Hippocampal formation (tissue), 2 donors: Measurements from ENCODE around the gene ANGPTL1.

ENCODE experiments used
- DNase-seq, 2 donors: peaks; one replicate each; lab custom pipeline; 2025; lab: John Stamatoyannopoulos, UW

Gene ANGPTL1, protein sequence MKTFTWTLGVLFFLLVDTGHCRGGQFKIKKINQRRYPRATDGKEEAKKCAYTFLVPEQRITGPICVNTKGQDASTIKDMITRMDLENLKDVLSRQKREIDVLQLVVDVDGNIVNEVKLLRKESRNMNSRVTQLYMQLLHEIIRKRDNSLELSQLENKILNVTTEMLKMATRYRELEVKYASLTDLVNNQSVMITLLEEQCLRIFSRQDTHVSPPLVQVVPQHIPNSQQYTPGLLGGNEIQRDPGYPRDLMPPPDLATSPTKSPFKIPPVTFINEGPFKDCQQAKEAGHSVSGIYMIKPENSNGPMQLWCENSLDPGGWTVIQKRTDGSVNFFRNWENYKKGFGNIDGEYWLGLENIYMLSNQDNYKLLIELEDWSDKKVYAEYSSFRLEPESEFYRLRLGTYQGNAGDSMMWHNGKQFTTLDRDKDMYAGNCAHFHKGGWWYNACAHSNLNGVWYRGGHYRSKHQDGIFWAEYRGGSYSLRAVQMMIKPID

GRCh38 chr1:178870944-178871343, at the start of gene ANGPTL1:
Gene ANGPTL1, minus strand, starts transcription at chr1:178871077. Its CDS starts 5,301 bp downstream, at chr1:178865776.
- no peak for DNase-seq

DNA sequence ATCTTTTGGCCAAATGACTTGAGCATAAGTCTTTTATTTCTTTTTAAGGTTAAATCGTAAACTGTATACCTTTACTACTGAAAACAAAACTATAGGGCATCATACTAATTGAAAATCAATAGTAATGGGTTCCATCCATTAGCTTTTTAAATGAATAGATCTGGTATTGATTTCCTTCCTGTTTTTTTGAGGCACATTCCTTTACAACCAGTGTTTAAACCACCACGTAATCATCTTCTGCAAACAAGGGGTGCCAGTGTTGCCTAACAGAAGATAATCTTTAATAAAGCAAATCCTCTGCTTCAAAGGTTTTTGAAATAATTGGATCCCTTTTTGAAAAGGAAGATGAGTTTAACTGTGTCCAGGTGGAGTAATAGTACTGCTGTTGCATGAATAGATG, 48.7 kb upstream of the ANGPTL1 start:
- no peak for DNase-seq

- DNase-seq, result no peak
Observed at GRCh38 chr1:178918955-178919354, 48.1 kb upstream of the ANGPTL1 start.

- DNase-seq, result no peak
Observed at GRCh38 chr1:178918308-178918707, 47.4 kb upstream of the ANGPTL1 start.

DNA sequence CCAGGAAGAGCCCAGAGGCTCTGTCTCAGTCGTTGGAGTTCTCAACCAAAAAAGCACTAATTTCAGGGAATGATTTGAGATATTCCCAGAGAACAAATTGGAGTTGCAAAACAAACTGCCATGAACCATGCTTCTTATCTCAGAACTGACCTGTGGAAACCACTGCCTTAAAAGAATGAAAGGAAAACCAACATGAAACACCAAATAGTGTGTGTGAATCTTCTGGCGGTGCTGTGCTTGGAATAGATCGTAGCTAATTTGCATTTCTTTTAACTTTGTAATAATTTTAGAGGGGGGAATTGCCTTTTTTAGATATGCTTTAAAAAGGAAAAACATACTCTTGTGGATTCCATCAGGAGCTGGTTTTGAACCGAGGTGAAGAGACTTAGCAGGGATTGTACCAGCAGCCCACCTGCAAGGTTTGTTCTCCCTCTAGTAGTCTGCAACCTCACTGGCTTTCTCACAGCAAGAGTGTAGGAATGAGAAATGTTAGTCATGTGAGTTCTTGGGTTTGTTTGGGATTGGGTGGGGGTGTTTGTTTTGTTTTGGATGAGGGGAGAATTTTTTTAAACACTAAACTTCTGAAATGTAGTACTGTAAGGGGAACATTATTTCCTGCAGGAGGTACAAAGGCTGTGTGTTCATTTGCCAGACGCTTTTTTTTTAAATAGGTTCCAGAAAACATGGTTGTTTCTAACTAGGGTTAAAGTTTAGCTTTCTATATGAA, 45.7 kb upstream of the ANGPTL1 start:
- no peak for DNase-seq

- DNase-seq, result no peak
Observed at GRCh38 chr1:178912597-178912996, 41.7 kb upstream of the ANGPTL1 start.

GRCh38 chr1:178910023-178910422, 39.1 kb upstream of the ANGPTL1 start:
- DNase-seq, result no peak

DNA sequence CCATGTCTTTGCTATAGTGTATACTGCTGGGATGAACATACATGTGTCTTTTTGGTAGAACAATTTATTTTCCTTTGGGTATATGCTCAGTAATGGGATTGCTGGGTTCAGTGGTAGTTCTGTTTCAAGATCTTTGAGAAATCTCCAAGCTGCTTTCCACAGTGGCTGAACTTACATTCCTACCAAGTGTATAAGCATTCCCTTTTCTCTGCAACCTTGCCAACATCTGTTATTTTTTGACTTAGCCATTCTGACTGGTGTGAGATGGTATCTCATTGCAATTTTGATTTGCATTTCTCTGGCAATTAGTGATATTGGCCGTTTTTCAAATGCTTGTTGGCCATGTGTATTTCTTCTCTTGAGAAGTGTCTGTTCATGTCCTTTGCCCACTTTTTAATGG, 37.5 kb upstream of the ANGPTL1 start:
- DNase-seq, result no peak

GRCh38 chr1:178901482-178902125, 30.7 kb upstream of the ANGPTL1 start:
- no peak for DNase-seq

GRCh38 chr1:178899402-178899801, 28.5 kb upstream of the ANGPTL1 start:
- no peak for DNase-seq

GRCh38 chr1:178898401-178898800, 27.5 kb upstream of the ANGPTL1 start:
- no peak for DNase-seq

DNA sequence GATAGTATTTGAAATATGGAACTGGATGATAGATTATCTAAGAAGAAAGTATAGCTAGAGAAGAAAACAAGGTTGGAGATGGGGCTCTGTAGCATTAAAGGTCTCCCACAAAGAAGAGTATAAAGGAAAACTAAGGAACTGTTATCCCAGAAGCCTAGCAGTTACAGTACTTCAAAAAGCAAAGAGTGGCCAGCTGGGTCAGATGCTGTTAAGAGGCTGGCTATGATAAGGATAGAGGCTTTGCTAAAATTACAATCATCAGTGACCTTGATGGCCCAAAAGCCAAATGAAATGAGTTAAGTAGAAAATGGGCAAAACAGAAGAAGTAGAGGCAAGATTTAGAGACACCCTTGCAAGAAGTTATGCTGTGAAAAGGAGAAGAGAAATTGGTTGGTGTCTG, 25.1 kb upstream of the ANGPTL1 start:
- no peak for DNase-seq

- DNase-seq, result no peak
Observed at GRCh38 chr1:178886551-178886950, 15.7 kb upstream of the ANGPTL1 start.

DNA sequence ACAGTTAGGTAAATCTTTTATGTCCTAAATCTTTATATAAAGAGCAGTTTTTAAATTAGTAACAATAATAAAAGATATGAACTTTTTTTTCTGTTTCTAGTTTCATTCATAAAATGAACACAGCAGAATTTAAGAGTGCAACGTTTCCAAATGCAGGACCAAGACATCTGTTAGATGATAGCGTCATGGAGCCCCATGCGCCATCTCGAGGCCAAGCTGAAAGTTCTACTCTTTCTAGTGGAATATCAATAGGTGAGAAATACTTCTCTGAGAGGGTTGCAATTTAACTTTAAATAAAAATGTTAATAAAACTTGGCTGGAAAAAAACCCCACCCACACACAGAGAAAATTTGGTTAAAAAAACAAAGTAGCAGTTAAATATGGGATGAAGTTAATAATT, 15.0 kb upstream of the ANGPTL1 start:
- DNase-seq, result no peak

- DNase-seq, result no peak
Observed at GRCh38 chr1:178881950-178882349, 11.1 kb upstream of the ANGPTL1 start.

DNA sequence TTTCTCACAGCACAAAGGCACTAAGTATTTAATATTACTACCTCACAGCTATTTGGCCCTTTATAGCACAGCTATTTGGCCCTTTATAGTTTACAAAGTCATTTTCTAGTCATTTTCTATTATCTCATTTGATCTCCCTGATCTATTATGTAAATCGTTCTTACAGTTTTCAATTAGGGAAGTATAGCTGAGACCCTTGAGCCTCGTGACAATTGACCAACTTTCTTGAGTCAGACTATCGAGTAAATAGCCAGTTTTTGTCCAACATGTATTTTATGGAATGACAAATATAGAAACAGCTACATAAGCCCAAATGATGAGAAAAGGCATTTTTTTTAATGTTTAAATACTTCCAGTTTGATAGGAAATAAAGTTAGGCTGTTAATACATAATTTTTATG, 7.0 kb upstream of the ANGPTL1 start:
- no peak for DNase-seq

GRCh38 chr1:178875936-178876335, 5.1 kb upstream of the ANGPTL1 start:
- no peak for DNase-seq

DNA sequence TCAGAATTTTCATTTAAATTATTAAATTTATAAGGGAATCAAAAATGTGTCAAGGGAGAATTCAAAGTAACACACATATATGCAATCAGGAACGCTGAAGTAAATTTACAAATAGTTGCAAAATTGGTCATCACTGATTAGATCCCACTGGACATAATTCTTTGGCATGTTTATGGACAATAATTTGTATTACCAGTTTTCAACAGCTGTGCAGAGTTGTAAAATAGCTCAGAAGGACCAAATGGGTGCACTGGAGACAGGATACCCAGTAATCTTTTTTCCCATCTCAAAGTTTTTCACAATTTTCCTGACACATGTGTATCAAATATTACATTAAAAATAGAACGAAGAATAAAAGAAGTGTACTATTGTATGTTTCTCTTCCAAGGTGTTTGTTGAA, 4.1 kb upstream of the ANGPTL1 start:
- DNase-seq, result no peak

GRCh38 chr1:178871551-178872320, 859 bp upstream of the ANGPTL1 start:
- no peak for DNase-seq

GRCh38 chr1:178870221-178870620, 656 bp downstream of the ANGPTL1 start:
- no peak for DNase-seq

DNA sequence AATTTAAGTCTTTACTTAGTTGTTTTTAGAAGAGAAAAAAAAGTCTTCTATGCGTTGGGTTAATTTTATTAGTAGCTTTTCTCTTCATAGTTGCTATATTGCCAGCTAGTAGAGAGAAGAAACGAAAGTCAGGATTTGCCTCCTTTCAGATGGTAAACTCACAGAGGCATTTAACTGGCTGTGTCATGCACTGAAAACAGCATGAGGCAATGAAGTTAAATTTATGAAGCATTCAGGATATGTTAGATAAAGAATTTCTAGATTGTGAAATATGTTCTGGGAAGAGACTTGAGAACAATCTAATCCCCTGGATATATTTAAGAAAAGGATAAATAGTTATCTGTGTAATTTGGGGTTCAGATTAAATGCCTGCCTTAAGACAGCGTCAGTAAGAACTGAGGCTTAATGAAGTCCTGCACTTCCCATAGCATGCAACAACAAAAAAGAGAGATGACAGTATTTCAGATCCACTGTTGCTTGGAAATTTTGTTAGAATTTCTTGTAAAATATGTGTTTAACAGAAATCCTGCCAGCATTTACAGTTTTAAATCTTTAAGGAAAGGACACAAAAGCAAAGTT, 1.7 kb downstream of the ANGPTL1 start:
- DNase-seq, result no peak

- DNase-seq, result no peak
Observed at GRCh38 chr1:178868706-178869105, 2.2 kb downstream of the ANGPTL1 start.
